Choroid plexus epithelial cell (primary cell): ENCODE measurements around the gene COL1A1.

Experiments
- DNase-seq: peaks from one replicate; pipeline ENCODE4 v3.0.0-alpha.2; 2010; ENCODE audit warnings: low read depth
- H3K4me3 ChIP-seq: 2 replicates; pipeline ENCODE4 v1.5.1; 2011; ENCODE audit warnings: low read depth, mild to moderate bottlenecking, control low read depth, low read length, moderate library complexity
- TF ChIP-seq, protein P1 (sequence below): conservative IDR thresholded peaks from 2 replicates; pipeline ENCODE4 v1.5.1; 2011; ENCODE audit warnings: low read depth, mild to moderate bottlenecking, control low read depth, inconsistent platforms, low read length, moderate library complexity

Gene COL1A1

DNA sequence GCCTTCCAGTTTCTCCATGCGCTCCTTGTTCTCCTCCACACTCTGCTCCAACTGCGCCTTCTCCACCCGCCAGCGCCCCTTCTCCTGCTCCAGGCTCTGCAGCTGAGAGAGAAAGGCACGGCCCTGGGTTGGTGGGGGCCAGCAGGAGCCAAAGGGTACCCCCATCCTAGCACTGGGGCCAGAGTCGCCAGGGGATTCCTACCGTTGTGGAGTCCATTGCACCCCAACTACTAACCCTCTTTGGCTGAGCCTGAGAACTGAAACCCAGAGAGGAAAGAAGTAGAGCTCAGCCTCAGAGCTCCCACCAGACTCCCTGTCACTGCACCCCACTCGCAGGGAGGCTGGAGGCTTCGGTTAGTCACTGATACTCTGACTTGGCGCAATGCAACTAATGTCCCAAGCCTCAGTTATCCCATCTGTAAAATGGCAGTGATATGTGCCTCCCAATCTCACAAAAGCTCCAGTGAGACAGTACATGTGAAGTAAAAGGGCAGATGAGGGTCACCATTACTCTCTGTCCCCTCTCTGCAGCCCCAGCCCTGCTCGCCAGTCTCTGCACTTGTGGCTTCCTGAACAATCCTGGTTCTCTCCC is 65.2 kb downstream of the COL1A1 start:
- TF ChIP-seq, protein P1, sequence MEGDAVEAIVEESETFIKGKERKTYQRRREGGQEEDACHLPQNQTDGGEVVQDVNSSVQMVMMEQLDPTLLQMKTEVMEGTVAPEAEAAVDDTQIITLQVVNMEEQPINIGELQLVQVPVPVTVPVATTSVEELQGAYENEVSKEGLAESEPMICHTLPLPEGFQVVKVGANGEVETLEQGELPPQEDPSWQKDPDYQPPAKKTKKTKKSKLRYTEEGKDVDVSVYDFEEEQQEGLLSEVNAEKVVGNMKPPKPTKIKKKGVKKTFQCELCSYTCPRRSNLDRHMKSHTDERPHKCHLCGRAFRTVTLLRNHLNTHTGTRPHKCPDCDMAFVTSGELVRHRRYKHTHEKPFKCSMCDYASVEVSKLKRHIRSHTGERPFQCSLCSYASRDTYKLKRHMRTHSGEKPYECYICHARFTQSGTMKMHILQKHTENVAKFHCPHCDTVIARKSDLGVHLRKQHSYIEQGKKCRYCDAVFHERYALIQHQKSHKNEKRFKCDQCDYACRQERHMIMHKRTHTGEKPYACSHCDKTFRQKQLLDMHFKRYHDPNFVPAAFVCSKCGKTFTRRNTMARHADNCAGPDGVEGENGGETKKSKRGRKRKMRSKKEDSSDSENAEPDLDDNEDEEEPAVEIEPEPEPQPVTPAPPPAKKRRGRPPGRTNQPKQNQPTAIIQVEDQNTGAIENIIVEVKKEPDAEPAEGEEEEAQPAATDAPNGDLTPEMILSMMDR = no peak
- no peak for DNase-seq

GRCh38 chr17:50135316-50136095 is 65.9 kb downstream of the COL1A1 start:
- TF ChIP-seq, protein P1 = no peak
- DNase-seq = no peak
- no peak overlapping the region for H3K4me3 ChIP-seq

More for the DNA sequence above, 65.2 kb downstream of the COL1A1 start:
- H3K4me3 ChIP-seq = no peak overlapping the region

DNA sequence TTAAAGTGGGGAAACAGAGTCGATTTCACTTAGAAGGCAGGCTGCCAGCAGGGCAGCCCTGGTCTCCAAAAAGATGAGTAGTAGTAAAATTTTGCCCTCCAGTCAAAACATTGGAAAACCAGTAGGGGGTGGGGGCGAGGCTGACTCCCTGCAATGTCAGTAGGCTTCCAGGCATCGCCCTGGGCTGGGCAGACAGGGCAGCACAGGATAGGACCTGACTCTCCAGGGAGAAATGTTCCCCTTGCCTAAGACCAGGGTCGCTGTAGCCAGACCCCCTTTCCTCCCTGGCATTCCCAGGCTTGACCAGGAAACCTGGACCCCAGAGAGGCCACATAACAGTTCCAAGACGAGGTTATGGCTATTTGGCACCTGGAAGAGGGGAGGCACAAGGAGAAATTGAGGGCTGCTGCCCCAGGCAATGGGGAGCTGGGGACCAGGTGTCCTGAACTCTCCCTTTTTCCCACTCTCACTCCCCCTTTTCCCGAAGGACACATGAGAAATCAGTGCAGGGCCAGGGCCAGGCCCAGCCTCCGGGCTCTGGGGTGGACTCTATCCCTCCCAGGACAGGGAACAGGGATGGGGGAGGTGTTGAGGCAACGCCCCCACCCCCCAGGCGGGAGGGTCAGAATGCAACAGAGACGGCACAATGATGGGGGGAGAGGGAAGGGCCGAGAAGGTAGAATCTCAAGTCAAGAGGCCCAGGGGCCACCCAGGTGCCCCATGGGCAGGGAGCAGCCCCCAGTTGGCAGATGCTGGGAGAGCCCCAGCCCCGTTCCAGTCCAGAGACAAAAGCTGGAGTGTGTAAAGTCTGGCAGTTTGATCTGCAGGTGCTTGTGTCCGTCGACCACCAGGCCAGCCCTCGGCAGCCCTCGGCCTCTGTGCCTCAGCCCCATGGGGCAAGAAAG is 67.0 kb downstream of the COL1A1 start:
- DNase-seq = no peak
- TF ChIP-seq, protein P1 = peak; percentile 20
- no peak overlapping the region for H3K4me3 ChIP-seq

DNA sequence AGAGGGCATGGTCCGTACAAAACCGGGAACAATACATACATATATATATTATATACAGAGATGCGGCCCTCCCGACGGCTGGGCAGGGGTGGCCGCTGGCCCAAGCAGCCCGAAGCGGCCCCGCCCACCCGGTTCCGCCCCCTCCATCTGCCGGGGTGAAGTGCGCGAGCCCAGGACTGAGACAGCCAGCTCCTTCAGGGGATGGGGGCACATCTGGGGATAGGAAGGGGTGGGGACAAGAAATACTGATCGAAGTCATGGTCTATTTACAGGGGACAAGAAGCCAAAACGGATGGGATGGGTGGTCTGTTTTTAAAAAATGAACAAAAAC is 67.7 kb downstream of the COL1A1 start:
- no peak overlapping the region for H3K4me3 ChIP-seq
- TF ChIP-seq, protein P1 = no peak
- DNase-seq = no peak
